ENCODE measurements around the gene GRHPR. TPM values are rescaled to one million over a fixed set of nuclear protein-coding genes. Genes with fewer than 3 reads are reported as not detected.
"Not testable (repeated sequence)": the region's sequence is repeated elsewhere in the genome, so short reads cannot be mapped to it uniquely, and the experiment has no call there.

GRHPR gene
- polyA plus RNA-seq, 2 of the 4 experiments (the other 2 are of a cell fraction) = 111 to 146 TPM

DNA sequence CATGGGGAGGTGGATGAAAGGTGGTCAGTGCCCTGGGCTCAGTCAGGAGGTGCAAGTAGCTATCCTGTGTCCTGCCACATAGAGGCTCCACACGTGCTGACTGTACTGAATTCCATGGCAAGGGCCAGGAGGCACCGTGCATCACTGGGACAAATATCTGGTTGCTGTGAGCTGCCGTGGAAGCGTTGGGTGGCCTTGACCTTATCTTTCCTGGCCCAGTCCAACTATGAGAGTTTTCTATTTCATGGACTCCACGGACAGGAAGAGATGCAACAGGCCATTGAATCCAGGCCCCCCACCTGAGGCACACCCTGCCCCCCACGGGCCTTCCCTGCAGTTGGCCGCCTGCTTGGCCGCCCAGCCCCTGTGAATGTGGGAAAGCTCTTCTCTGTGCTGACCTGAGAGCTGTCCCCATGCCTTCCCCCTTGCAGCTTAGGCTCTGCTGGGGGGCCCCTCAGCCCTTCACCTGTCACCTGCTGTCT, 1.7 kb downstream of the GRHPR start (continued):
- TF ChIP-seq MYC (IDR thresholded peaks at IDR 0.05; ENCODE audit: borderline replicate concordance, low read length) (no peak), CHD4 (IDR thresholded peaks at IDR 0.05; ENCODE audit: borderline replicate concordance) (no peak)

DNA sequence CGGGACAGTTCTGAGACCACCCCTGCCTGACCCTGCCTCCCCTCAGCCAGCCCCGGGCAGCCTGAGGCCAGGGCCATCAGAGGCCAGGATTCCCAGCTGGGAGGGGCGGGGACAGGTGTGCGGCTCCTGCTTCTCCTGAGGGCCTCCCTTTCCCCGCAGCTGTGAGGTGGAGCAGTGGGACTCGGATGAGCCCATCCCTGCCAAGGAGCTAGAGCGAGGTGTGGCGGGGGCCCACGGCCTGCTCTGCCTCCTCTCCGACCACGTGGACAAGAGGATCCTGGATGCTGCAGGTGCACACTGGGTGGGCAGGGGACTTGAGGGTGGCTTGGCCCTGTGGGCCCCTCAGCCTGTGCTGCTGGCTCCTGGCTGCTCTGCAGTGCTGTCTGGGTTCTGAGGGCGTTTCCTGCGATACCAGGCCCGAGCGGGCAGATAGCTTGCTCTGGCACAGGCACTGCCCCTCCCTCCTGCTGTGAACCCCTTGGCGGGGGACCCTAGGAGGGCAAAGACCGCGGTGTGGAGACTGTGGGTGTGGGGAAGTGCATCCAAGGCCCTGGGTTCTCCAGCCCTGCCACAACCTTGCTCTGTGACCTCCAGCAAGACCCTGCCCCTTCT, 2.3 kb downstream of the GRHPR start:
- peak overlapping the region in 1 of 2 experiments; percentile 92; a peak in 2 of 6 replicates for H3K27ac ChIP-seq
- POLR2A ChIA-PET = interaction anchor here (3.6 kb wide), 1 partner anchor 41 kb away, joined by 28 read pairs; the partner anchor contains the start of gene ZBTB5
- H3K4me2 ChIP-seq = peak overlapping the region; percentile 96

GRCh38 chr9:37425298-37425752, 2.8 kb downstream of the GRHPR start:
- ATAC-seq = no peak
- no peak for DNase-seq (ENCODE audit: low read depth in 1 of 2, low spot score in 1 of 2)
- WGBS (ENCODE audit: missing lambda C conversion rate) = 80% methylated on average over 9 of the region's 11 CpGs
- no peak for FAIRE-seq
- Histone ChIP-seq H3K4me2 (peak overlapping the region; percentile 96; the same call in 2 of the 3 replicates), H3K27ac (no peak overlapping the region), H3K4me1 (peaks cover 26% of the 10 kb centered on the region), H3K9me3 (no peaks in the 10 kb centered on the region), H3K4me3 (no peak overlapping the region)
- ChIA-PET POLR2A (interaction anchor here (0.6 kb wide), 1 partner anchor 40 kb away, joined by 5 read pairs; the partner anchor contains the start of gene ZBTB5), CTCF (interaction anchor here (0.9 to 5.0 kb wide), 3 partner anchors 9 to 16 kb away, joined by 3 to 35 read pairs (median 3); no protein-coding TSS in a partner anchor)
- TF ChIP-seq CBX8 (IDR thresholded peaks at IDR 0.05) = no peak
- TF ChIP-seq ZC3H11A (IDR thresholded peaks at IDR 0.05) = no peak
- TF ChIP-seq HDAC2 (IDR thresholded peaks at IDR 0.05) = no peak
- no peak for TF ChIP-seq EHMT2 (IDR thresholded peaks at IDR 0.05; ENCODE audit: low read depth)
- no peak for TF ChIP-seq ZNF302 (CRISPR knock-in tag; IDR thresholded peaks at IDR 0.05)
- no peak for TF ChIP-seq EP300 (IDR thresholded peaks at IDR 0.05)
- no peak for TF ChIP-seq BHLHE40 (IDR thresholded peaks at IDR 0.05; ENCODE audit: low read depth, low read length)
- TF ChIP-seq ZSCAN20 (CRISPR knock-in tag; IDR thresholded peaks at IDR 0.05) = no peak
- TF ChIP-seq, protein P1, sequence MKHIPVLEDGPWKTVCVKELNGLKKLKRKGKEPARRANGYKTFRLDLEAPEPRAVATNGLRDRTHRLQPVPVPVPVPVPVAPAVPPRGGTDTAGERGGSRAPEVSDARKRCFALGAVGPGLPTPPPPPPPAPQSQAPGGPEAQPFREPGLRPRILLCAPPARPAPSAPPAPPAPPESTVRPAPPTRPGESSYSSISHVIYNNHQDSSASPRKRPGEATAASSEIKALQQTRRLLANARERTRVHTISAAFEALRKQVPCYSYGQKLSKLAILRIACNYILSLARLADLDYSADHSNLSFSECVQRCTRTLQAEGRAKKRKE (CRISPR knock-in tag; IDR thresholded peaks at IDR 0.05; ENCODE audit: low read depth) = no peak
- TF ChIP-seq MYC (IDR thresholded peaks at IDR 0.05; ENCODE audit: borderline replicate concordance, low read length) = no peak

More for the DNA sequence above, 2.3 kb downstream of the GRHPR start:
- no peak for TF ChIP-seq MAFK (IDR thresholded peaks at IDR 0.05; ENCODE audit: partially characterized antibody)
- TF ChIP-seq MYC (IDR thresholded peaks at IDR 0.05; ENCODE audit: borderline replicate concordance, low read length) = no peak
- no peak for TF ChIP-seq POLR2AphosphoS2 (conservative IDR thresholded peaks at IDR 0.05; ENCODE audit: low read length)
- TF ChIP-seq JUNB (IDR thresholded peaks at IDR 0.05) = no peak
- TF ChIP-seq ZFP36 (IDR thresholded peaks at IDR 0.05; ENCODE audit: borderline replicate concordance, partially characterized antibody) = no peak
- TF ChIP-seq CHD2 (IDR thresholded peaks at IDR 0.05; ENCODE audit: low read length, partially characterized antibody) = no peak
- no peak for TF ChIP-seq CBX2 (IDR thresholded peaks at IDR 0.05; ENCODE audit: borderline replicate concordance, low read depth)
- no peak for TF ChIP-seq KDM5A (IDR thresholded peaks at IDR 0.05)
- TF ChIP-seq HDAC2 (IDR thresholded peaks at IDR 0.05) = no peak
- TF ChIP-seq, protein P2, sequence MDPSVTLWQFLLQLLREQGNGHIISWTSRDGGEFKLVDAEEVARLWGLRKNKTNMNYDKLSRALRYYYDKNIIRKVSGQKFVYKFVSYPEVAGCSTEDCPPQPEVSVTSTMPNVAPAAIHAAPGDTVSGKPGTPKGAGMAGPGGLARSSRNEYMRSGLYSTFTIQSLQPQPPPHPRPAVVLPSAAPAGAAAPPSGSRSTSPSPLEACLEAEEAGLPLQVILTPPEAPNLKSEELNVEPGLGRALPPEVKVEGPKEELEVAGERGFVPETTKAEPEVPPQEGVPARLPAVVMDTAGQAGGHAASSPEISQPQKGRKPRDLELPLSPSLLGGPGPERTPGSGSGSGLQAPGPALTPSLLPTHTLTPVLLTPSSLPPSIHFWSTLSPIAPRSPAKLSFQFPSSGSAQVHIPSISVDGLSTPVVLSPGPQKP (IDR thresholded peaks at IDR 0.05; ENCODE audit: low read depth, low read length) = no peak
- no peak for TF ChIP-seq CHD4 (IDR thresholded peaks at IDR 0.05; ENCODE audit: borderline replicate concordance)
- TF ChIP-seq RARB (CRISPR knock-in tag; IDR thresholded peaks at IDR 0.05) = no peak
- TF ChIP-seq FOSL2 (IDR thresholded peaks at IDR 0.05) = no peak
- no peak for TF ChIP-seq FOSL2 (CRISPR knock-in tag; IDR thresholded peaks at IDR 0.05)
- TF ChIP-seq ZSCAN20 (CRISPR knock-in tag; IDR thresholded peaks at IDR 0.05) = no peak
- no peak for TF ChIP-seq ZNF302 (CRISPR knock-in tag; IDR thresholded peaks at IDR 0.05)
- no peak for TF ChIP-seq ZC3H11A (IDR thresholded peaks at IDR 0.05)
- no peak for TF ChIP-seq PHF8 (IDR thresholded peaks at IDR 0.05; ENCODE audit: borderline replicate concordance, low read depth)
- TF ChIP-seq ESRRA (IDR thresholded peaks at IDR 0.05; ENCODE audit: borderline replicate concordance, low read length) = no peak
- TF ChIP-seq CTCF (IDR thresholded peaks at IDR 0.05) = no peak
- FAIRE-seq (no peak), ATAC-seq (no peak), DNase-seq (ENCODE audit: low read depth in 1 of 2, low spot score in 1 of 2) (no peak)
- over 99% methylated on average over 13 of the region's 18 CpGs for WGBS (ENCODE audit: missing lambda C conversion rate)
- H3K4me3 ChIP-seq = peak overlapping the region; percentile 85; the same call in 1 of the 3 replicates
- no peaks in the 10 kb centered on the region for H3K9me3 ChIP-seq
- CTCF ChIA-PET = interaction anchor here (0.6 to 5.0 kb wide), 5 partner anchors 9 to 48 kb away, joined by 3 to 35 read pairs (median 3); no protein-coding TSS in a partner anchor
- H3K4me1 ChIP-seq = peaks cover 26% of the 10 kb centered on the region

GRCh38 chr9:37426431-37426830, 3.9 kb downstream of the GRHPR start:
- FAIRE-seq; DNase-seq (ENCODE audit: low read depth in 1 of 2, low spot score in 1 of 2); H3K9me3 ChIP-seq; ATAC-seq; H3K4me2 ChIP-seq; H3K27ac ChIP-seq; H3K4me3 ChIP-seq; POLR2A ChIA-PET: not testable (repeated sequence)
- WGBS (ENCODE audit: missing lambda C conversion rate) = 95% methylated on average over 15 of the region's 15 CpGs
- peaks cover 26% of the 10 kb centered on the region for H3K4me1 ChIP-seq
- CTCF ChIA-PET = interaction anchor here (1.2 to 5.0 kb wide), 2 partner anchors 10 to 12 kb away, joined by 3 to 35 read pairs; no protein-coding TSS in a partner anchor

Data from A549 (cell line).